GM21390 (cell line): ENCODE results near the gene LEFTY1.

ENCODE experiments used
- ATAC-seq: cut with Tn5 transposase; IDR thresholded peaks from one replicate; pipeline ENCODE4 v1.9.1; 2021; ENCODE audit not compliant: unreplicated experiment

The LEFTY1 gene

GRCh38 chr1:225873281-225873850, 15.6 kb downstream of the LEFTY1 start:
- no peak for ATAC-seq

GRCh38 chr1:225872075-225872430, 16.9 kb downstream of the LEFTY1 start:
- no peak for ATAC-seq

GRCh38 chr1:225871359-225872074, 17.4 kb downstream of the LEFTY1 start:
- no peak for ATAC-seq

- no peak for ATAC-seq
Observed at GRCh38 chr1:225870911-225871310, 18.0 kb downstream of the LEFTY1 start.

- ATAC-seq: no peak
Observed at GRCh38 chr1:225868631-225869330, 20.2 kb downstream of the LEFTY1 start.

GRCh38 chr1:225866981-225867380, 22.0 kb downstream of the LEFTY1 start:
- ATAC-seq: no peak

- no peak for ATAC-seq
Observed at GRCh38 chr1:225866061-225866837, 22.7 kb downstream of the LEFTY1 start.

GRCh38 chr1:225865514-225865913, 23.4 kb downstream of the LEFTY1 start:
- ATAC-seq: no peak

GRCh38 chr1:225863167-225863566, 25.8 kb downstream of the LEFTY1 start:
- ATAC-seq: no peak

GRCh38 chr1:225862581-225862950, 26.4 kb downstream of the LEFTY1 start:
- ATAC-seq: no peak

GRCh38 chr1:225861834-225862580, 26.9 kb downstream of the LEFTY1 start:
- ATAC-seq: no peak

GRCh38 chr1:225860876-225861441, 28.0 kb downstream of the LEFTY1 start:
- ATAC-seq: no peak

GRCh38 chr1:225860107-225860506, 28.8 kb downstream of the LEFTY1 start:
- ATAC-seq: no peak

- ATAC-seq: no peak
Observed at GRCh38 chr1:225859151-225859550, 29.8 kb downstream of the LEFTY1 start.

- no peak for ATAC-seq
Observed at GRCh38 chr1:225857256-225857655, 31.7 kb downstream of the LEFTY1 start.

- no peak for ATAC-seq
Observed at GRCh38 chr1:225855503-225856300, 33.2 kb downstream of the LEFTY1 start.

GRCh38 chr1:225853441-225853840, 35.5 kb downstream of the LEFTY1 start:
- no peak for ATAC-seq

GRCh38 chr1:225852413-225853124, 36.4 kb downstream of the LEFTY1 start:
- no peak for ATAC-seq

- ATAC-seq: peak; percentile 56
Observed at GRCh38 chr1:225851805-225852204, 37.1 kb downstream of the LEFTY1 start.
